ENCODE data around the gene TMC7.

DNA sequence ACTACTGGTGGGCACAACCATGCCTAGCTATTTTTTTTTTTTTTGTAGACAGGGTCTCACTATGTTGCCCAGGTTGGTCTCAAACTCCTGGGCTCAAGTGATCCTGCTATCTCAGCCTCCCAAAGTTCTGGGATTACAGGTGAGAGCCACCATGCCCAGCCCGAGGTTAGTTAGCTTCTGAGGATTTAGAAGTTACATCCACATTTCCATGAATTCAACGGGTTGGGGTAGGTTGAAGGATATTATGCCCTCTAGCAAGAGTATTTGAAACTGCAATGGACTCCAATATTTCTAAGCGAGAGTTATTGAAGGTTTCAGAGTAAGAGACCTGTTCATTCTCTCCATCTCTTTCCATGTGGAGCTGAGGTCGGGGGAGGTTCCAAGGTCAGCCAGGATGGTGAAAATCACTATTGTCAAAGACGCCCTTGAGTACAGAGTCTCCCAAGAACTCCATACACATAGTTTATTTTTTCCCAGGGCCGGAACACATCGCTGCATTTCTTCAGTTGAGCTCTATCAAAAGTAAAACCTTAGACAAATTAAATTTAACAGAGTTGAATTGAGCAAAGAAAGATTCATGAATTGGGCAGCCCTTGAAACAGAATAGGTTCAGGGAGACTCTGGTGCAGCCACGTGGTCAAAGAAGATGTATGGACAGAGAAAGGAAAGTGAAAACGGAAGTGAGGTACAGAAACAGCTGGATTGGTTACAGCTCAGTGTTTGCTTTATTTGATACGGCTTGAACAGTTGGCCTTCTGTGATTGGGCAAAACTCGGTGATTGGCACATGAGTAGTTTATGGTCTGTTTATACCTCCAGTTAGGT, 111.0 kb downstream of the TMC7 start:
- TF ChIP-seq, protein P1, sequence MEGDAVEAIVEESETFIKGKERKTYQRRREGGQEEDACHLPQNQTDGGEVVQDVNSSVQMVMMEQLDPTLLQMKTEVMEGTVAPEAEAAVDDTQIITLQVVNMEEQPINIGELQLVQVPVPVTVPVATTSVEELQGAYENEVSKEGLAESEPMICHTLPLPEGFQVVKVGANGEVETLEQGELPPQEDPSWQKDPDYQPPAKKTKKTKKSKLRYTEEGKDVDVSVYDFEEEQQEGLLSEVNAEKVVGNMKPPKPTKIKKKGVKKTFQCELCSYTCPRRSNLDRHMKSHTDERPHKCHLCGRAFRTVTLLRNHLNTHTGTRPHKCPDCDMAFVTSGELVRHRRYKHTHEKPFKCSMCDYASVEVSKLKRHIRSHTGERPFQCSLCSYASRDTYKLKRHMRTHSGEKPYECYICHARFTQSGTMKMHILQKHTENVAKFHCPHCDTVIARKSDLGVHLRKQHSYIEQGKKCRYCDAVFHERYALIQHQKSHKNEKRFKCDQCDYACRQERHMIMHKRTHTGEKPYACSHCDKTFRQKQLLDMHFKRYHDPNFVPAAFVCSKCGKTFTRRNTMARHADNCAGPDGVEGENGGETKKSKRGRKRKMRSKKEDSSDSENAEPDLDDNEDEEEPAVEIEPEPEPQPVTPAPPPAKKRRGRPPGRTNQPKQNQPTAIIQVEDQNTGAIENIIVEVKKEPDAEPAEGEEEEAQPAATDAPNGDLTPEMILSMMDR (IDR thresholded peaks at IDR 0.05), result no peak
- TF ChIP-seq POLR2A (IDR thresholded peaks at IDR 0.05) (no peak), EP300 (IDR thresholded peaks at IDR 0.05) (no peak)

Measured in ovary (tissue), 3 donors.